ENCODE data around the gene NR5A1. TPM values are rescaled to one million over a fixed set of nuclear protein-coding genes. Genes with fewer than 3 reads are reported as not detected.

NR5A1 gene
- total RNA-seq, 2 donors from 2014 or later, result not detected

DNA sequence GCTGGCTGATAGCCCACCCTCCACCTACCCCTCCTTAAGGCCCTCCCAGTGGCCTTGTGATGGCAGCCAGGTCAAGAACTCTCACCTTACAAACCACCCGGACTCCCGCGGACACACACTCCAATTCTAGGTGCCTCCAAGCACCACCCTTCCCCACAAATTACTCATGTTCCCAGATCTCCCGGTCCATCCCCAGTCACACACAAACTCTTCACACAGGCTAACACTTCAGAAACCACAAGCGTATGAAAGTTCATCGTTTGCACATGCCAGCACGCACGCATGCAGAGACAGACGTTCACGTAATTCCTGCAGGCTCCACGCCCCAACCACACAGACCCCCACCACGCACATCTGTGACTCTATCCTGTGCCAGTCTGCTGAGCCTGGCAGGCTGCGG is 18.0 kb downstream of the NR5A1 start:
- DNase-seq (ENCODE audit: low spot score), result no peak
- TF ChIP-seq, protein P1, sequence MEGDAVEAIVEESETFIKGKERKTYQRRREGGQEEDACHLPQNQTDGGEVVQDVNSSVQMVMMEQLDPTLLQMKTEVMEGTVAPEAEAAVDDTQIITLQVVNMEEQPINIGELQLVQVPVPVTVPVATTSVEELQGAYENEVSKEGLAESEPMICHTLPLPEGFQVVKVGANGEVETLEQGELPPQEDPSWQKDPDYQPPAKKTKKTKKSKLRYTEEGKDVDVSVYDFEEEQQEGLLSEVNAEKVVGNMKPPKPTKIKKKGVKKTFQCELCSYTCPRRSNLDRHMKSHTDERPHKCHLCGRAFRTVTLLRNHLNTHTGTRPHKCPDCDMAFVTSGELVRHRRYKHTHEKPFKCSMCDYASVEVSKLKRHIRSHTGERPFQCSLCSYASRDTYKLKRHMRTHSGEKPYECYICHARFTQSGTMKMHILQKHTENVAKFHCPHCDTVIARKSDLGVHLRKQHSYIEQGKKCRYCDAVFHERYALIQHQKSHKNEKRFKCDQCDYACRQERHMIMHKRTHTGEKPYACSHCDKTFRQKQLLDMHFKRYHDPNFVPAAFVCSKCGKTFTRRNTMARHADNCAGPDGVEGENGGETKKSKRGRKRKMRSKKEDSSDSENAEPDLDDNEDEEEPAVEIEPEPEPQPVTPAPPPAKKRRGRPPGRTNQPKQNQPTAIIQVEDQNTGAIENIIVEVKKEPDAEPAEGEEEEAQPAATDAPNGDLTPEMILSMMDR (IDR thresholded peaks at IDR 0.05), result no peak
- Histone ChIP-seq H3K27ac (no peak overlapping the region), H3K4me1 (no peaks in the 10 kb centered on the region), H3K4me3 (no peak overlapping the region), H3K9me3 (no peaks in the 10 kb centered on the region), H3K27me3 (no peaks in the 10 kb centered on the region), H3K36me3 (no peaks in the 10 kb centered on the region)

DNA sequence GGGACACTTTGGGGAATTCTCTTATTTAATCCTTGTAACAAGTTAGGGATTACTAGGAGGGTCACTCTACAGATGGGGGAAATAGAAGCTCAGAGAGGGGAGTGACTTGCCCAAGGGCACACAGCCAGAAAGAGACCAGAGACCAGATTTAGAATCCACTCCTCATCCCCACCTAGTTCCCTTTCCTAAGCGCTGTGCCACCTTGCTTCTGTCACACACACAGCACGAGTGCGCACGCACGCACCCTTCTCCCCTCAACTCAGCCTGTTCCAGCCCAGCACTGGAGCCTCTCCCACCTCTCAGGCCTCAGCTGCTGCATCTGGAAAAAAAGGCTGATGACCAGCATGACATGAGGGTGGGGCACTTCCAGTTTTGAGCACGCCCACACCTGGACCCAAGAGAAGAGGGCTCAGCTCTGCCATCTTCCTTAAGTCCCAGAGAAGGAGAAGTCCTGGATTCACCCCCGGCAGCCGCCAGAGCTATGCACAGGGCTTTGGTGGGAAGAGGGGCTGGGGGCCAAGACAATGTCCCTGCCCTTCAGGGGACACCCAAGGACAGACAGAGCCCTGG is 18.5 kb downstream of the NR5A1 start:
- H3K4me1 ChIP-seq, result no peaks in the 10 kb centered on the region
- no peak overlapping the region for H3K27ac ChIP-seq
- TF ChIP-seq, protein P1 (IDR thresholded peaks at IDR 0.05), result no peak
- DNase-seq (ENCODE audit: low spot score), result no peak
- H3K27me3 ChIP-seq, result no peaks in the 10 kb centered on the region
- no peaks in the 10 kb centered on the region for H3K36me3 ChIP-seq
- no peak overlapping the region for H3K4me3 ChIP-seq
- no peaks in the 10 kb centered on the region for H3K9me3 ChIP-seq

DNA sequence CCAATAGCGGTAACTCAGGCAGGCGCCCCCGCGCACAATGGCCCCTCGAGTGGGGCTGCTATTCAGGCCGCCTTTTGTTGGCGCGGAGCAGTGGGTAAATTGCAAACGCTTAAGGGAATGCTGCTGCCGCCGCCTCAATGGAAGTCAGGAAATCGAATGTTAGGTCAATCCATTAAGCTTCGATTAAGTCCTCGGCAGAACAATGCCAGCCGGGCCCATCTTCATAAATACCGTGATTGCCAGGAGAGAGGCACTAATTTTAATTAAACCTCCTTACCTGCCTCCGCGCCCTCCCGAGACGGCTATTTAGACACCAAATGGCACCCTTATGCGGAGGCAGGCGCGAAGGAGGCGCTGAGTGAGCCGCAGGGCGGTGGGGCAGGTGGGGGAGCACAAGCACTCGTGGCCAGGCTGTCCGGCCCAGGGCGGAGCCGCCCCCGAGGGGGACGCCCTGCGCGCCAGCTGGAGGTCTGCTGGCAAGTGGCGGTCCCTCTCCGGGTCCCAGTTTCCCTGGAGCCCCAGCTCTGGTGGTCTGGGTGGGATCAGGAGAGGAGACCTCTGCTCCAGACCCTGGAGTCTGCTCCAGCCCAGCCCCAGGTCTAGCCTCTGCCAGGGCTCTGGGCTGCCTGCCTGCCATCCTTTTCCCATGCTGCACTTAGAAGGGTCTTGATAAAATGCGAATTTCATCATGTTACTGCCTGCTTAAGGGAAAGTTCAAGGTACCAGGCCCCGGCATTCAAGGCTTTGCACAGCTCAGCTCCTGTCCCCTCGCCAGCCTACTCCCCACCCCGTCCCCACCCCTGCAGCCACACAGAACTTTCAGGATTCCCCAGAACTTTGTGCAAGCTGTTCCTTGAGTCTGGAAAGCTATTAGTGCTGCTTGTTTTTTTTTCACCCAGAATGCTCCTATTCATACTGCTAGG is 19.7 kb downstream of the NR5A1 start:
- H3K4me3 ChIP-seq, result no peak overlapping the region
- no peak for DNase-seq (ENCODE audit: low spot score)
- H3K27me3 ChIP-seq, result no peaks in the 10 kb centered on the region
- H3K27ac ChIP-seq, result no peak overlapping the region
- H3K9me3 ChIP-seq, result no peaks in the 10 kb centered on the region
- no peaks in the 10 kb centered on the region for H3K4me1 ChIP-seq
- TF ChIP-seq, protein P1 (IDR thresholded peaks at IDR 0.05), result no peak
- no peaks in the 10 kb centered on the region for H3K36me3 ChIP-seq

DNA sequence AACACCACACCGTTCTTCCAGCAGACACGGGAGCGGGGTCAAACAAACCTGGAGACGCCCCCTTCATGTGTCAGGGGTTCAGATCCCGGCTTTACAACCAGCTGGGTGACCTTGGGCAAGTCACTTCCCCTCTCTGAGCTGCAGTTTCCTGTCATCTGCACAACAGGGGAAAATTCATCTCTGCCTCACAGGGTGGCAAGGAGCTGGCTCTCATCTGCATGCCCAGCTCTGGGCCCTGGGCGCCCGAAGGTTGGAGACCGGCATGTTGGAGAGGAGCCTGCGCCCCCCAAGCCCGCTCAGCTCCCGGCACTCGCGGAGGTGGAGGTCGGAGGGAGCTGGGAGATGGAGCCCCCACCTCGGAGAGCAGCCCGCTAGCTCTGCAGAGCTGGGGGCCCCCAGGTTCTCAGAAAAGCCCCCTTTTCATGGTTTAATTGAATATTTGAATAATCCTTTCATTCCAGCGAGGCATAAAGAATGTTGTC is 20.4 kb downstream of the NR5A1 start:
- Histone ChIP-seq H3K4me3 (no peak overlapping the region), H3K9me3 (no peaks in the 10 kb centered on the region), H3K27me3 (no peaks in the 10 kb centered on the region), H3K27ac (no peak overlapping the region), H3K36me3 (no peaks in the 10 kb centered on the region), H3K4me1 (no peaks in the 10 kb centered on the region)
- TF ChIP-seq, protein P1 (IDR thresholded peaks at IDR 0.05), result no peak
- no peak for DNase-seq (ENCODE audit: low spot score)

DNA sequence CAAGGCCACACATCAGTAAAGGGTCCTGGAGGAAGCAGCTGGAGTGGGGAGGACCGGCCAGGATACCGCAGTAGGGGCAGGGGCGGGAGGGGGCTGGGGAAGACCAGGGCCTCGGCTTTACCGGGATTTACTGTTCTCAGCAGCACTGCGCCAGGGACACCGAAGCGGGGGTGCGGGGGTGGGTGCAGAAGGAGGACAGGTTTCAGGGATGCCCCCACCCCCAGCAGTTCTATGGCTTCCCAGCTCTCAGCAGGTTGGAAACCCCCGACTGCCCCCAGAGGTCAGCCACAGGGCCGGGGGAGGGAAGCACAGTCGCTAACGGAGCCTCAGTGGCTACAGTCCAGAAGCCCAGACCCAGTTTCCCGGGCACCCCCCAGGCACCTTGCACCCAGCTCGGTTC is 21.3 kb downstream of the NR5A1 start:
- no peaks in the 10 kb centered on the region for H3K36me3 ChIP-seq
- no peak for DNase-seq (ENCODE audit: low spot score)
- TF ChIP-seq, protein P1 (IDR thresholded peaks at IDR 0.05), result no peak
- H3K27me3 ChIP-seq, result no peaks in the 10 kb centered on the region
- H3K9me3 ChIP-seq, result no peaks in the 10 kb centered on the region
- no peaks in the 10 kb centered on the region for H3K4me1 ChIP-seq
- H3K4me3 ChIP-seq, result no peak overlapping the region
- H3K27ac ChIP-seq, result no peak overlapping the region
